Raji (cell line): Measurements from ENCODE around the gene RNPEPL1.
A peak's percentile ranks its signal among the peaks of the same experiment; 100 is the strongest.

Source experiments
- POLR2A ChIP-seq: IDR thresholded peaks from 2 replicates; pipeline ENCODE4 v1.6.1; 2011; ENCODE audit warnings: low read depth, low read length, control low read depth; ENCODE audit not compliant: insufficient read depth

Gene RNPEPL1

DNA sequence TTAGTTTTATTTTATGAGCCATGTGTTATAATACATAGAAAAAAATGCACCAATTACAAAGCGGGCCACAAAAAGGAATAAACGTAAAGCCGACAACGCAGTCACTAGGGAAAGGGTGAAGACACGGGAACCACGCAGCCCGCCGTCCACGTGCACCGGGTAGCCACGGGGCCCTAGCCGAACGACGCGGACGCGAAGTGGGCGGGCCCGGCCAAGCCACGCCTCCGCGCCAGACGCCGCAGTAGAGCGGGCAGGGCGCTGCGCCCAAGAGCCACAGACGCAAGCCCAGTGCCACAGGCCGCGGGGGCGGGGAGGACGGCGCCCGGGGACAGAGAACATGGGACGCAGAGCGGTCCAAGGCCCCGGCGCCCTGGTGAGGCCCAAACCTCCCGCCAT lies 8.2 kb upstream of the RNPEPL1 start, which contains the start of gene DUSP28:
DUSP28 (plus strand) TSS at position 274 of the 396 bp plus-strand sequence. CDS start 328 bp downstream, outside the sequence.
- peak; percentile 89 for TF ChIP-seq POLR2A

GRCh38 chr2:240560480-240561324 lies 7.6 kb upstream of the RNPEPL1 start:
- peak; percentile 93 for TF ChIP-seq POLR2A

GRCh38 chr2:240561325-240561971 lies 6.8 kb upstream of the RNPEPL1 start:
- peak; percentile 79; the same call in 1 of the 2 replicates for TF ChIP-seq POLR2A

GRCh38 chr2:240563951-240564560 lies 4.2 kb upstream of the RNPEPL1 start:
- TF ChIP-seq POLR2A: no peak

DNA sequence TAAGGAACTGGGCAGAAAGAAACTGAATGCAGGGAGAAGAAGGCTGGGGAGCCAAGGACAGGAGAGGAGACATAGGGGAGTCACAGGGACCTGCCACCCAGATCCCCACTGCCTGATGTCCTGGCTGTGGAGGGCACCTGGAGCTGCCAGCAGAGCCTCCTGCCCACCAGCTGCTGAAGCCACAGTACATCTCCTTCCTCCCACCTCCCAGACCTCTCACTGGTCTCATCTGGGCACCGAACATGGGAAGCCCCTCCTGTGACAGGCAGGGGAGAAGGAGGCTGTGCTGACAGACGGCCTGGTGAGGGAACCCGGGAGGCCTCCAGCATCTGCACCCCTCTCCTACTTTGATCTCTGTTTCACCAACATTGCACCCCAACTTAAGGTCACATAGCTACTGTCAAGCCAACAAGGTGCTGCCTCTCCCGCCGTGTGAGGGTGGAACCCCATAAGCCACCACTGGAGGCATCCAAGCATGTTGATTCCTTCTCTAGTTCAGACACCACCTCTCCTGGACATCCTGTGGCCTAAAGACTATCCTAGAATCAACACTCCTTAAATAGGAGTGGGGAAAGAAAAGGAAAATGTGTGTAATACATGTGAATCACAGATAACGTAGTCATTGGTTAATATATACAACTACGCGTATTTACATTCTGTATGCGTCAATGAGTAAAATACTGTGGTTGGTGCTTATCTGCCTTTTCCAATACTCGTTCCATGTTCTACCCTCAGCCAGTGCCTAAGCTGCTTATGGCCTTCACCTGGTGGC lies 3.5 kb upstream of the RNPEPL1 start:
- TF ChIP-seq POLR2A: no peak

- TF ChIP-seq POLR2A: peak; percentile 66
These were observed 2.7 kb upstream of the RNPEPL1 start for GRCh38 chr2:240565333-240566202.

GRCh38 chr2:240566203-240567136 lies 1.8 kb upstream of the RNPEPL1 start:
- peak; percentile 53 for TF ChIP-seq POLR2A

GRCh38 chr2:240567137-240567871 lies 980 bp upstream of the RNPEPL1 start:
- 0 out of 2 replicates have a peak, but pooled peaks have one; percentile 3 for TF ChIP-seq POLR2A

DNA sequence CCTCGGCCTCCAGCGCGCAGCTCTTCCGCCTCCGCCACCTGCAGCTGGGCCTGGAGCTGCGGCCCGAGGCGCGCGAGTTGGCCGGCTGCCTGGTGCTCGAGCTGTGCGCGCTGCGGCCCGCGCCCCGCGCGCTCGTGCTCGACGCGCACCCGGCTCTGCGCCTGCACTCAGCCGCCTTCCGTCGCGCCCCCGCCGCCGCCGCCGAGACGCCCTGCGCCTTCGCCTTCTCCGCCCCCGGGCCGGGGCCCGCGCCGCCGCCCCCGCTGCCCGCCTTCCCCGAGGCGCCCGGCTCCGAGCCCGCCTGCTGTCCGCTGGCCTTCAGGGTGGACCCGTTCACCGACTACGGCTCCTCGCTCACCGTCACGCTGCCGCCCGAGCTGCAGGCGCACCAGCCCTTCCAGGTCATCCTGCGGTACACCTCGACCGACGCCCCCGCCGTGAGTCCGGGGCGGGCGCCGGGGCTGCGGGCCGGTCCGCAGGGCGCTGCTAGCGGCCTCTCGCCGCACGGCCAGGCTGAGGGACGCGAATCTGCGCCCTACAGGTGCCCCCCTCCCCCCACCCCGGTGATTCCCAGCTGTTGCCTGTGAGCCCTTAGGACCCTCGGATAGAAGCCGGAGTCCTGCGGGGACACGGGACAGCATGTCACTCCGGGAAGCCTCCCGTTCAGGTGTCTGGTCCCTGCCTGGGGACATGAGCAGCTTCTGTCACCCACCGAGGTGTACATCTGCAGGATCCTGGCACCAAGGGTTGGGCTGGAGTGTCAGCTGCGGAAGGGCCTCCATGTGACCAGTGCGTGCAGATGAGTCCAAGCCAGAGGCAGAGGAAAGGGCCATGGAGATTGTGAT lies 616 bp downstream of the RNPEPL1 start:
- TF ChIP-seq POLR2A: peak; percentile 53

DNA sequence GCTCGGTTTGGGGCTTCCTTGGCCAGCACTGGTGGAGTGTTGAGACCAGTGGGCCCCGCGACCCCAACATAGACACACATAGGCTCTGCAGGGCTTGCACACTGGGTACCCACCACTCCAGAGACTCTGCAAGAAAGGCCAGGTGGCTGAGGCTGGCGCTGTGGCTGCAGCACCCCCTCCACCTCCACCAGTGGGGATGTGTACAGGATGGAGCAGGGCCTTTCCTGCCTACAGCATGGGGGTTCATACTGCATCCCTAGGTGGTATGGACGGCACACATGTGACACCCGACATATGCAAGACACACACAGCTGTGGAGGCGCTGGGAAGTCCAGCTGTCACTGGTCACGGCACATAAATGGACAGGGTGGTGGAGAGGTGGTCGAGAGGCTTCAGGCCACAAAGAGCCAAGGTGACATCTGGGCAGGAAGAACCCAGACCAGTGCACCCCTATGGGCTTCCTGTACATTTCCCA lies 1.3 kb downstream of the RNPEPL1 start:
- no peak for TF ChIP-seq POLR2A

DNA sequence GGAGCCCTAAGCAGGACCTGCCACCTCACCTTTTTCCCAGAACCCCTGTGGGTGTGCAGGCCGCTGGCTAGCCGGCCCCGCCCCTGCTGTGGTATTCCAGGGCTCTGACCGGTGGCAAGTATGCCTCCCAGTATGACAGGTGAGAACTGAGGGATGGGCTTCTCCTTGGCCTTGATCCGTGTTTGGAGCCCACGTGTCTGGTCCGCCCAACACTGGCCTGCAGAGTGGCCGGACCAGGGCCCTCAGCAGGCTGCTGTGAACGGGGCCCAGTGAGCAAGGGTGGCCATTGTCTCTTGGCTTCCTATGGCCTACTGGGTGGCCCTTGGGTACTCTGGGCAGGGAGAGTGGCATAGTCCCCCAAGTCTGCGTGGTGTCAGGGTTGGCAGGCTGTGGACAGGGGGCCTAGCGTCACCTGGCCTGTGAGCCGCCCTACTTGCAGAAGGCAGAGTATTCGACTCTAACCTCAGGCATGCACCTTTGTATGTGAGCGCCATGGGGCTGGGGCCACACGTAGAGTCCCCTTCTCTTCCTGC lies 1.8 kb downstream of the RNPEPL1 start:
- TF ChIP-seq POLR2A: no peak
